Left lung (tissue), 10 donors: ENCODE data around the gene TBX4. TPM values are rescaled to one million over a fixed set of nuclear protein-coding genes. Genes with fewer than 3 reads are reported as not detected.
A peak's percentile ranks its signal among the peaks of the same experiment; 100 is the strongest.
"Not testable (repeated sequence)": the region's sequence is repeated elsewhere in the genome, so short reads cannot be mapped to it uniquely, and the experiment has no call there.

Source experiments
- ATAC-seq: fragments of 200-7000 bp; cut with Tn5 transposase; one replicate; pipeline ENCODE4 v1.9.1; 2020; ENCODE audit warnings: moderate library complexity
- DNase-seq, 4 donors: peaks; one replicate each; pipeline ENCODE4 v3.0.0-alpha.2; 2013 to 2020
- H3K27ac ChIP-seq, 2 donors: fragments of 200-600 bp; sonication (generic) in 1 of 2; one replicate each; pipeline versions ENCODE4 v1.5.0 to v1.8.0; 2020 to 2021
- H3K27me3 ChIP-seq, 2 donors: fragments of 200-600 bp; sonication (generic) in 1 of 2; one replicate each; pipeline versions ENCODE4 v1.5.0 to v1.8.0; 2020 to 2021
- H3K36me3 ChIP-seq, 2 donors: fragments of 200-600 bp; sonication (generic) in 1 of 2; one replicate each; pipeline versions ENCODE4 v1.5.0 to v1.8.0; 2020 to 2021
- H3K4me1 ChIP-seq, 2 donors: fragments of 200-600 bp; one replicate each; pipeline ENCODE4 v1.8.0; 2021
- H3K4me3 ChIP-seq, 2 donors: fragments of 200-600 bp; sonication (generic) in 1 of 2; one replicate each; pipeline versions ENCODE4 v1.5.0 to v1.8.0; 2020 to 2021; ENCODE audit warnings: mild to moderate bottlenecking in 1 of 2
- H3K9me3 ChIP-seq, 2 donors: fragments of 200-600 bp; sonication (generic) in 1 of 2; one replicate each; pipeline versions ENCODE4 v1.5.0 to v1.8.0; 2020 to 2021
- CTCF ChIP-seq, 2 donors: fragments of 200-600 bp; sonication (generic) in 1 of 2; IDR thresholded peaks; one replicate each; pipeline versions ENCODE4 v1.5.0 to v1.8.0; 2021; ENCODE audit warnings: antibody characterized with exemption in 2 of 2
- intact Hi-C, 2 donors: fragments of 100-400 bp; cut with DNase I; formaldehyde crosslinking; loops; one replicate each; pipeline versions ENCODE4 v1.11.2 to v1.14.2; 2022
- polyA plus RNA-seq, 6 donors: library from polyadenylated mRNA; unstranded; fragments of 120-200 nt; gene quantifications; one replicate each; pipeline ENCODE4 v1.2.1, GENCODE V29; 2013; ENCODE audit not compliant: insufficient read length in 6 of 6
- total RNA-seq, 2 donors: library from RNA; stranded (reverse); fragmentation: NEBNext Ultra II Directional; extraction: Animal tissue kit (Norgen Biotek cat#: 25700); gene quantifications; one replicate each; pipeline ENCODE4 v1.2.1, GENCODE V29; 2021
- donor health status: DM: no; HTN: yes; CAD: no.
- donor health status: DM: no; HTN: no; CAD: no.

Gene TBX4
- total and polyA plus RNA-seq, 8 donors = 21.2 to 190 (median 162) TPM

- no peak for TF ChIP-seq CTCF (IDR thresholded peaks at IDR 0.05)
- DNase-seq = no peak
Observed at GRCh38 chr17:61447358-61447757, 4.9 kb upstream of the TBX4 start.

GRCh38 chr17:61448042-61448441 is 4.2 kb upstream of the TBX4 start:
- H3K27ac ChIP-seq = no peak overlapping the region
- ATAC-seq = no peak
- no peaks in the 10 kb centered on the region for H3K36me3 ChIP-seq
- no peak for DNase-seq
- intact Hi-C loops = no loop called here
- H3K4me3 ChIP-seq = no peak overlapping the region
- H3K4me1 ChIP-seq = peaks cover 11 to 14% of the 10 kb centered on the region in 2 donors
- no peak for TF ChIP-seq CTCF (IDR thresholded peaks at IDR 0.05)
- H3K27me3 ChIP-seq = peaks cover 27 to 86% of the 10 kb centered on the region in 2 donors
- no peaks in the 10 kb centered on the region for H3K9me3 ChIP-seq

More at GRCh38 chr17:61447358-61447757, 4.9 kb upstream of the TBX4 start:
- Histone ChIP-seq H3K4me3 (no peak overlapping the region), H3K36me3 (no peaks in the 10 kb centered on the region), H3K27ac (no peak overlapping the region), H3K9me3 (no peaks in the 10 kb centered on the region), H3K4me1 (peaks cover 9 to 12% of the 10 kb centered on the region in 2 donors), H3K27me3 (peaks cover 21 to 79% of the 10 kb centered on the region in 2 donors)
- no peak for ATAC-seq
- intact Hi-C loops = no loop called here

- intact Hi-C loops, DNase-seq, ATAC-seq: not testable (repeated sequence)
Observed at GRCh38 chr17:61449140-61449539, 3.1 kb upstream of the TBX4 start.

GRCh38 chr17:61449707-61450640 is 2.2 kb upstream of the TBX4 start:
- ATAC-seq (no peak), DNase-seq (no peak)
- Histone ChIP-seq H3K36me3 (no peaks in the 10 kb centered on the region), H3K27me3 (peaks cover 40 to 97% of the 10 kb centered on the region in 2 donors), H3K4me1 (peaks cover 11 to 14% of the 10 kb centered on the region in 2 donors), H3K9me3 (no peaks in the 10 kb centered on the region), H3K27ac (no peak overlapping the region), H3K4me3 (no peak overlapping the region)
- intact Hi-C loops = no loop called here
- TF ChIP-seq CTCF (IDR thresholded peaks at IDR 0.05) = no peak

More at GRCh38 chr17:61449140-61449539, 3.1 kb upstream of the TBX4 start:
- H3K36me3 ChIP-seq, H3K9me3 ChIP-seq, H3K4me3 ChIP-seq, H3K27ac ChIP-seq: not testable (repeated sequence)
- Histone ChIP-seq H3K27me3 (peaks cover 31 to 97% of the 10 kb centered on the region in 2 donors), H3K4me1 (peaks cover 11 to 14% of the 10 kb centered on the region in 2 donors)

GRCh38 chr17:61450641-61451537 is 1.3 kb upstream of the TBX4 start:
- DNase-seq = no peak
- H3K4me1 ChIP-seq = peaks cover 11 to 14% of the 10 kb centered on the region in 2 donors
- H3K27me3 ChIP-seq = peaks cover 49 to 97% of the 10 kb centered on the region in 2 donors
- no peak for TF ChIP-seq CTCF (IDR thresholded peaks at IDR 0.05)
- no peaks in the 10 kb centered on the region for H3K9me3 ChIP-seq
- no peak for ATAC-seq
- H3K4me3 ChIP-seq = peak overlapping the region in 1 of 2 donors; percentile 35
- intact Hi-C loops = no loop called here
- peak overlapping the region; percentile 75 to 86 for H3K27ac ChIP-seq
- H3K36me3 ChIP-seq = no peaks in the 10 kb centered on the region
